GM23248 (cell line): ENCODE data around the gene BSG.

Experiments used
- EZH2 ChIP-seq: fragments of 200-600 bp; sonication (generic); IDR thresholded peaks from 2 replicates; pipeline ENCODE4 v1.6.1; 2018; ENCODE audit warnings: antibody characterized with exemption, mild to moderate bottlenecking; ENCODE audit not compliant: insufficient read depth, poor library complexity, severe bottlenecking
- EZH2phosphoT487 ChIP-seq: fragments of 200-600 bp; sonication (generic); IDR thresholded peaks from 2 replicates; pipeline ENCODE4 v1.6.1; 2018; ENCODE audit warnings: antibody characterized with exemption, moderate library complexity, mild to moderate bottlenecking, low read depth; ENCODE audit not compliant: insufficient read depth

GRCh38 chr19:623974-624373, 51.6 kb downstream of the BSG start:
- TF ChIP-seq EZH2 (no peak), EZH2phosphoT487 (no peak)
